Breast epithelium (tissue), 3 donors: ENCODE measurements around the gene TIAM2.

Experiments used
- POLR2A ChIP-seq: fragments of 450-650 bp; IDR thresholded peaks from one replicate; pipeline ENCODE4 v1.6.1; 2016; ENCODE audit warnings: antibody characterized with exemption, mild to moderate bottlenecking, moderate library complexity
- POLR2AphosphoS5 ChIP-seq, 3 donors: sonication (generic); formaldehyde crosslinking; IDR thresholded peaks; one replicate each; pipeline ENCODE4 v1.6.1; 2017; ENCODE audit warnings: antibody characterized with exemption in 3 of 3
- TF ChIP-seq, protein P1 (sequence below), 3 donors: fragments of 450-650 bp; IDR thresholded peaks; one replicate each; pipeline ENCODE4 v1.5.1; 2016 to 2017; ENCODE audit warnings: antibody characterized with exemption in 3 of 3, mild to moderate bottlenecking in 3 of 3, moderate library complexity in 3 of 3

DNA sequence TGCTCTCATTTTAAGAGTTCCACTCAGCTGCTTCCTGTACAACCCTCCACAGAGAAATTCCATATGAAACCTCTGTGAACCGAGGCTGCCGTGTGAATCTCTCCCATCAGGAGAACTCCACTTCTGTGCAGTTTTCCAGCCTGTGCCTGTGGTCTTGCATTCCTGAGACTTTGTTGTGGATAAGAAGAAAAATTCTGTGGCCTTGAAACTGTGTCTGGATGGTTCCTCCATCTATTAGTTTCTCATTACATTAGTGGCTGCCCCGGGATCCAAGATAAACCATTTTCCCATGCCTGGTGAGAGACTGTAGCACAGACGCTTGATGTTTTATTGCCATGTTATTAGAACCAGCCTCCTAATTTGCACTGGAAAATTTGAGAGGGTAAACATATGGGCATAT lies 40.8 kb upstream of the TIAM2 start:
- TF ChIP-seq, protein P1, sequence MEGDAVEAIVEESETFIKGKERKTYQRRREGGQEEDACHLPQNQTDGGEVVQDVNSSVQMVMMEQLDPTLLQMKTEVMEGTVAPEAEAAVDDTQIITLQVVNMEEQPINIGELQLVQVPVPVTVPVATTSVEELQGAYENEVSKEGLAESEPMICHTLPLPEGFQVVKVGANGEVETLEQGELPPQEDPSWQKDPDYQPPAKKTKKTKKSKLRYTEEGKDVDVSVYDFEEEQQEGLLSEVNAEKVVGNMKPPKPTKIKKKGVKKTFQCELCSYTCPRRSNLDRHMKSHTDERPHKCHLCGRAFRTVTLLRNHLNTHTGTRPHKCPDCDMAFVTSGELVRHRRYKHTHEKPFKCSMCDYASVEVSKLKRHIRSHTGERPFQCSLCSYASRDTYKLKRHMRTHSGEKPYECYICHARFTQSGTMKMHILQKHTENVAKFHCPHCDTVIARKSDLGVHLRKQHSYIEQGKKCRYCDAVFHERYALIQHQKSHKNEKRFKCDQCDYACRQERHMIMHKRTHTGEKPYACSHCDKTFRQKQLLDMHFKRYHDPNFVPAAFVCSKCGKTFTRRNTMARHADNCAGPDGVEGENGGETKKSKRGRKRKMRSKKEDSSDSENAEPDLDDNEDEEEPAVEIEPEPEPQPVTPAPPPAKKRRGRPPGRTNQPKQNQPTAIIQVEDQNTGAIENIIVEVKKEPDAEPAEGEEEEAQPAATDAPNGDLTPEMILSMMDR (IDR thresholded peaks at IDR 0.05), result no peak
- no peak for TF ChIP-seq POLR2AphosphoS5 (IDR thresholded peaks at IDR 0.05)
- no peak for TF ChIP-seq POLR2A
